B cell (primary cell): ENCODE results near the gene SPACA4. TPM values are rescaled to one million over a fixed set of nuclear protein-coding genes. Genes with fewer than 3 reads are reported as not detected.

Experiments
- ATAC-seq: fragments of 200-7000 bp; cut with Tn5 transposase; one replicate; pipeline ENCODE4 v1.10.0; 2021; ENCODE audit warnings: low read depth, mild to moderate bottlenecking, moderate number of reproducible peaks, moderate library complexity
- CTCF ChIA-PET: fragments of 350-600 bp; sonication (Branson Sonifier 250); formaldehyde crosslinking; loops from one replicate; lab custom pipeline; 2021; ENCODE audit warnings: antibody characterized with exemption, inconsistent platforms; lab: Charles Lee
- POLR2A ChIA-PET: fragments of 350-600 bp; sonication (Branson Sonifier 250); formaldehyde crosslinking; loops from one replicate; lab custom pipeline; 2021; ENCODE audit warnings: antibody characterized with exemption; lab: Charles Lee
- DNase-seq: peaks from one replicate; pipeline ENCODE4 v3.0.0; 2013
- H2AFZ ChIP-seq: 2 replicates; pipeline ENCODE4 v1.6.1; 2012; ENCODE audit warnings: mild to moderate bottlenecking, low read depth, low read length; ENCODE audit not compliant: insufficient read depth, poor library complexity, severe bottlenecking
- H3K27ac ChIP-seq, 2 donors: 1 replicate in 1 of 2; 2 replicates in 1 of 2; pipeline ENCODE4 v1.5.1; 2012 to 2013; ENCODE audit warnings: low read length in 2 of 2, mild to moderate bottlenecking in 2 of 2, moderate library complexity in 1 of 2
- H3K27me3 ChIP-seq, 4 experiments: fragments of 200-600 bp in 1 of 4; sonication (generic) in 1 of 4; replicated peaks in 1 of 4; 1 replicate in 2 of 4; 2 replicates in 2 of 4; pipeline versions ENCODE4 v1.6.1 to v1.7.0; 2013 to 2016; ENCODE audit warnings: low read length in 3 of 4, mild to moderate bottlenecking in 2 of 4, mixed read lengths in 1 of 4, moderate library complexity in 1 of 4; ENCODE audit not compliant: insufficient read depth in 4 of 4, control insufficient read depth in 3 of 4; ENCODE audit errors: control extremely low read depth in 1 of 4
- H3K36me3 ChIP-seq, 2 experiments: replicated peaks in 1 of 2; 1 replicate in 1 of 2; 2 replicates in 1 of 2; pipeline versions ENCODE4 v1.6.1 to v1.7.1; 2013; ENCODE audit warnings: low read length in 1 of 2; ENCODE audit not compliant: insufficient read depth in 2 of 2, control insufficient read depth in 1 of 2; ENCODE audit errors: control extremely low read depth in 1 of 2, extremely low read depth in 1 of 2
- H3K4me1 ChIP-seq, 2 donors: fragments of 200-600 bp in 1 of 2; sonication (generic) in 1 of 2; 1 replicate in 1 of 2; 2 replicates in 1 of 2; pipeline versions ENCODE4 v1.5.1 to v1.6.1; 2013 to 2017; ENCODE audit warnings: low read length in 2 of 2; ENCODE audit not compliant: control insufficient read depth in 2 of 2, insufficient read depth in 2 of 2
- H3K4me2 ChIP-seq: replicated peaks from 2 replicates; pipeline ENCODE3; 2012; ENCODE audit warnings: mild to moderate bottlenecking, low read depth, low read length; ENCODE audit not compliant: poor library complexity, severe bottlenecking
- H3K4me3 ChIP-seq, 5 experiments: fragments of 200-600 bp in 1 of 5; sonication (generic) in 1 of 5; 1 replicate in 3 of 5; 2 replicates in 2 of 5; pipeline versions ENCODE4 v1.5.1 to v1.7.0; 2011 to 2016; ENCODE audit warnings: low read length in 4 of 5, mild to moderate bottlenecking in 4 of 5, low read depth in 2 of 5, control low read depth in 1 of 5, moderate library complexity in 1 of 5; ENCODE audit not compliant: insufficient read depth in 1 of 5; ENCODE audit errors: control extremely low read depth in 1 of 5, extremely low read depth in 1 of 5
- H3K79me2 ChIP-seq: fragments of 200-600 bp; sonication (generic); one replicate; pipeline ENCODE4 v1.6.0; 2016; ENCODE audit warnings: low read length; ENCODE audit not compliant: control insufficient read depth, insufficient read depth
- H3K9ac ChIP-seq: fragments of 200-600 bp; sonication (generic); 2 replicates; pipeline ENCODE4 v1.6.1; 2017; ENCODE audit warnings: mild to moderate bottlenecking, low read length, moderate library complexity
- H3K9me3 ChIP-seq, 3 donors: one replicate each; pipeline versions ENCODE4 v1.6.1 to v1.7.1; 2013; ENCODE audit warnings: low read length in 2 of 3; ENCODE audit not compliant: control insufficient read depth in 2 of 3, insufficient read depth in 1 of 3; ENCODE audit errors: control extremely low read depth in 1 of 3
- H4K20me1 ChIP-seq: 2 replicates; pipeline ENCODE4 v1.6.0; 2012; ENCODE audit warnings: mild to moderate bottlenecking, low read length; ENCODE audit not compliant: insufficient read depth, control insufficient read depth, poor library complexity, severe bottlenecking
- H3K27ac Mint-ChIP-seq: one replicate; pipeline ENCODE4 v1.8.0; 2021; ENCODE audit warnings: mixed read lengths
- H3K27me3 Mint-ChIP-seq: one replicate; pipeline ENCODE4 v1.8.0; 2021; ENCODE audit warnings: mixed read lengths
- H3K4me1 Mint-ChIP-seq: one replicate; pipeline ENCODE4 v1.8.0; 2021; ENCODE audit warnings: mixed read lengths
- H3K4me3 Mint-ChIP-seq: one replicate; pipeline ENCODE4 v1.8.0; 2021; ENCODE audit warnings: mixed read lengths
- H3K9me3 Mint-ChIP-seq: one replicate; pipeline ENCODE4 v1.8.0; 2022; ENCODE audit warnings: mixed read lengths; ENCODE audit not compliant: insufficient read depth
- EZH2 ChIP-seq: IDR thresholded peaks from 2 replicates; pipeline ENCODE4 v1.6.1; 2012; ENCODE audit warnings: borderline replicate concordance, low read depth, mild to moderate bottlenecking, moderate library complexity, low read length; ENCODE audit not compliant: insufficient read depth, poor library complexity, severe bottlenecking
- WGBS: methylation state at CpG from one replicate; pipeline ENCODE4 v1.1.5; 2013; ENCODE audit warnings: missing lambda C conversion rate; ENCODE audit not compliant: insufficient coverage; 5-methylcytosine and 5-hydroxymethylcytosine counted together
- intact Hi-C: fragments of 100-400 bp; cut with micrococcal nuclease; formaldehyde crosslinking; loops from one replicate; pipeline ENCODE4 v1.10.0; 2022
- polyA plus RNA-seq: library from polyadenylated mRNA; depleted of rRNA; stranded (reverse); fragments of >200 nt; gene quantifications from 2 replicates; pipeline ENCODE4 v1.2.3, GENCODE V29; 2012
- total RNA-seq, 2 donors: library from RNA; stranded (reverse); fragments of 120-200 nt in 1 of 2; gene quantifications; 1 replicate in 1 of 2; 2 replicates in 1 of 2; pipeline versions ENCODE4 v1.2.3 to v1.2.4, GENCODE V29; 2013 to 2022
- TF ChIP-seq, protein P1 (sequence below): fragments of 200-600 bp; IDR thresholded peaks from one replicate; pipeline ENCODE4 v1.8.0; 2022; ENCODE audit warnings: antibody characterized with exemption, mild to moderate bottlenecking

SPACA4 gene
- total and polyA plus RNA-seq, 2 donors (not counting 1 experiment from before 2014, with no cell fraction given): not detected

DNA sequence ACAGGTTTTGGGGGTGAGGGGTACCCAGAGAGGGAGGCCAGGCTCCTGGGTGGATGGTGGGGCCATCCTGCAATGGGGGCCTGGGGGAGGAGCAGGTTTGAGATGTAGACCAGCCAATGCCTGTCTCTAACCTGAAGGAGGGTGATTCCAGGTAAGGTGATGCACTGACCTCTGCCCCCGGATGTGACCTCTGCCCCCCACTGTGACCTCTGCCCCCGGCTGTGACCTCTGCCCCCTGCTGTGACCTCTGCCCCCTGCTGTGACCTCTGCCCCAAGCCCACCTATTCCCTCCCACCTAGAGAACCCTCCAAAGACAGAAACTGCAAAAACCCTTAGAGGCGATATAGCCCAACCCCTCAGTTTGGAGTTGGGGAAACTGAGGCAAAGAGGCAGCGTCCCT lies 10.3 kb upstream of the SPACA4 start:
- Mint-ChIP-seq H3K4me3 (no peak overlapping the region), H3K4me1 (peaks cover 2% of the 10 kb centered on the region), H3K27me3 (peaks cover 4% of the 10 kb centered on the region), H3K27ac (no peak overlapping the region), H3K9me3 (no peaks in the 10 kb centered on the region)
- 88% methylated on average over 2 of the region's 4 CpGs for WGBS
- CTCF ChIA-PET: interaction anchor here (2.4 kb wide), 1 partner anchor 12 kb away, joined by 13 read pairs; the partner anchor contains the start of gene SPACA4
- H3K9ac ChIP-seq: no peak overlapping the region
- ATAC-seq (no peak), DNase-seq (no peak)
- H3K4me1 ChIP-seq: no peaks in the 10 kb centered on the region
- H3K4me3 ChIP-seq: no peak overlapping the region
- H3K79me2 ChIP-seq: no peaks in the 10 kb centered on the region
- H3K36me3 ChIP-seq: no peaks in the 10 kb centered on the region
- no peaks in the 10 kb centered on the region for H3K9me3 ChIP-seq
- intact Hi-C loops: no loop called here
- H2AFZ ChIP-seq: no peak overlapping the region
- no peaks in the 10 kb centered on the region for H4K20me1 ChIP-seq
- TF ChIP-seq, protein P1, sequence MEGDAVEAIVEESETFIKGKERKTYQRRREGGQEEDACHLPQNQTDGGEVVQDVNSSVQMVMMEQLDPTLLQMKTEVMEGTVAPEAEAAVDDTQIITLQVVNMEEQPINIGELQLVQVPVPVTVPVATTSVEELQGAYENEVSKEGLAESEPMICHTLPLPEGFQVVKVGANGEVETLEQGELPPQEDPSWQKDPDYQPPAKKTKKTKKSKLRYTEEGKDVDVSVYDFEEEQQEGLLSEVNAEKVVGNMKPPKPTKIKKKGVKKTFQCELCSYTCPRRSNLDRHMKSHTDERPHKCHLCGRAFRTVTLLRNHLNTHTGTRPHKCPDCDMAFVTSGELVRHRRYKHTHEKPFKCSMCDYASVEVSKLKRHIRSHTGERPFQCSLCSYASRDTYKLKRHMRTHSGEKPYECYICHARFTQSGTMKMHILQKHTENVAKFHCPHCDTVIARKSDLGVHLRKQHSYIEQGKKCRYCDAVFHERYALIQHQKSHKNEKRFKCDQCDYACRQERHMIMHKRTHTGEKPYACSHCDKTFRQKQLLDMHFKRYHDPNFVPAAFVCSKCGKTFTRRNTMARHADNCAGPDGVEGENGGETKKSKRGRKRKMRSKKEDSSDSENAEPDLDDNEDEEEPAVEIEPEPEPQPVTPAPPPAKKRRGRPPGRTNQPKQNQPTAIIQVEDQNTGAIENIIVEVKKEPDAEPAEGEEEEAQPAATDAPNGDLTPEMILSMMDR: no peak
- TF ChIP-seq EZH2: no peak
- H3K4me2 ChIP-seq: no peak overlapping the region
- H3K27me3 ChIP-seq: peaks cover 0 to 3% (median 0%) of the 10 kb centered on the region in 4 experiments
- POLR2A ChIA-PET: interaction anchor here (0.7 kb wide), 2 partner anchors 20 to 142 kb away, joined by 4 read pairs; no protein-coding TSS in a partner anchor
- no peak overlapping the region for H3K27ac ChIP-seq

DNA sequence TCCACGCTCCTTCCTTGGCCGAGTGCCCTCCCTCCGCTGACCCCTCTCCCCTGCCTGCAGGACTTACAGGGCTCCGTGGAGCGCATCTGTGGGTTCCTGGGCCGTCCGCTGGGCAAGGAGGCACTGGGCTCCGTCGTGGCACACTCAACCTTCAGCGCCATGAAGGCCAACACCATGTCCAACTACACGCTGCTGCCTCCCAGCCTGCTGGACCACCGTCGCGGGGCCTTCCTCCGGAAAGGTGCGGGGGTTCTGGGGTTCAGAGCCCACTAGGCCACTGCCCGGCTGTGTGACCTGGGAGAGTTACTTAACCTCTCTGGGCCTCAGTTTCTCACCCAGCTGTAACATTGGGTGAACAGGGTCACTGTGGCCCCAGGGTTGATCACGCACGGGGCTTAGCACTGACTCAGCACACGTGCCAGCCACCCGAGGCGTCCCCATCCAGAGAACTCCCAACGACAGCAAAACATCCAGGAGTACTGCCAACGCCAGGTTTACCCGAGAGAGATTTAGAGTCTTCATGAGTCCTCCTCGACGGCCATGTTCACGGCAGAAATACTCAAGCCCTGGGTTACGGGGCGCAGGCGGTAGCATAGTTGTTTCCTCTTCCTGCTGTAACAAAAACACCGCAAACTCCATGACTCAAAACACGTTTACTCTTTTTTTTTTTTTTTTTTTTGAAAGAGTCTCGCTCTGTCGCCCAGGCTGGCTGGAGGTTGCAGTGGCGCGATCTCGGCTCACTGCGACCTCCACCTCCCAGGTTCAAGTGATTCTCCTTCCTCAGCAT lies 9.7 kb upstream of the SPACA4 start:
- no peak for TF ChIP-seq EZH2
- TF ChIP-seq, protein P1: no peak
- Mint-ChIP-seq H3K27ac (no peak overlapping the region), H3K4me3 (no peak overlapping the region), H3K9me3 (no peaks in the 10 kb centered on the region), H3K27me3 (peaks cover 4% of the 10 kb centered on the region), H3K4me1 (peaks cover 2% of the 10 kb centered on the region)
- WGBS: 84% methylated on average over 31 of the region's 39 CpGs
- peak overlapping the region; percentile 56 for H2AFZ ChIP-seq
- DNase-seq (peak; percentile 53), ATAC-seq (peak; percentile 41)
- peaks cover 0 to 3% (median 0%) of the 10 kb centered on the region in 4 experiments for H3K27me3 ChIP-seq
- ChIA-PET CTCF (interaction anchor here (0.6 kb wide), 1 partner anchor 612 kb away, joined by 3 read pairs; no protein-coding TSS in a partner anchor), POLR2A (no interaction called here)
- H3K27ac ChIP-seq: no peak overlapping the region
- no peak overlapping the region for H3K4me3 ChIP-seq
- H3K9me3 ChIP-seq: no peaks in the 10 kb centered on the region
- H3K4me1 ChIP-seq: no peaks in the 10 kb centered on the region
- no peaks in the 10 kb centered on the region for H3K79me2 ChIP-seq
- no peaks in the 10 kb centered on the region for H3K36me3 ChIP-seq
- intact Hi-C loops: no loop called here
- no peak overlapping the region for H3K9ac ChIP-seq
- H4K20me1 ChIP-seq: no peaks in the 10 kb centered on the region
- peak overlapping the region; percentile 42 for H3K4me2 ChIP-seq
